Measurements from ENCODE around the gene PRIMA1.

PRIMA1 gene

GRCh38 chr14:93727917-93728650, 60.2 kb downstream of the PRIMA1 start:
- no peak for DNase-seq

- DNase-seq, result no peak
These were observed 61.1 kb downstream of the PRIMA1 start for GRCh38 chr14:93727039-93727740.

- no peak for DNase-seq
These were observed 62.3 kb downstream of the PRIMA1 start for GRCh38 chr14:93725993-93726392.

- DNase-seq, result no peak
These were observed 63.2 kb downstream of the PRIMA1 start for GRCh38 chr14:93725002-93725582.

GRCh38 chr14:93723001-93723400, 65.3 kb downstream of the PRIMA1 start:
- no peak for DNase-seq

- DNase-seq, result no peak
These were observed 67.3 kb downstream of the PRIMA1 start for GRCh38 chr14:93720981-93721483.

- DNase-seq, result no peak
These were observed 68.0 kb downstream of the PRIMA1 start for GRCh38 chr14:93720076-93720815.

- no peak for DNase-seq
These were observed 69.0 kb downstream of the PRIMA1 start for GRCh38 chr14:93719256-93719655.

- DNase-seq, result no peak
These were observed 70.5 kb downstream of the PRIMA1 start for GRCh38 chr14:93717668-93718320.

GRCh38 chr14:93716746-93717667, 71.3 kb downstream of the PRIMA1 start:
- no peak for DNase-seq

GRCh38 chr14:93716002-93716745, 72.1 kb downstream of the PRIMA1 start:
- DNase-seq, result no peak

GRCh38 chr14:93715279-93715927, 72.9 kb downstream of the PRIMA1 start:
- no peak for DNase-seq

GRCh38 chr14:93714605-93715004, 73.7 kb downstream of the PRIMA1 start:
- DNase-seq, result no peak

GRCh38 chr14:93713726-93714405, 74.4 kb downstream of the PRIMA1 start:
- no peak for DNase-seq

GRCh38 chr14:93712838-93713724, 75.2 kb downstream of the PRIMA1 start:
- DNase-seq, result peak; percentile 38 to 62

- no peak for DNase-seq
These were observed 76.0 kb downstream of the PRIMA1 start for GRCh38 chr14:93712079-93712837.

- DNase-seq, result no peak
These were observed 79.0 kb downstream of the PRIMA1 start for GRCh38 chr14:93709249-93709648.

GRCh38 chr14:93708800-93709199, 79.5 kb downstream of the PRIMA1 start:
- no peak for DNase-seq
